Islet of Langerhans (tissue), 1 donor: ENCODE measurements around the gene TRANK1.
"Not testable (repeated sequence)": the region's sequence is repeated elsewhere in the genome, so short reads cannot be mapped to it uniquely, and the experiment has no call there.

ENCODE experiments used
- FAIRE-seq: peaks from one replicate; lab custom pipeline; 2011; peaks lifted over from hg19 to GRCh38; lab: Jason Lieb, UNC

TRANK1 gene

GRCh38 chr3:36944641-36945270 is at the start of gene TRANK1:
Gene TRANK1, minus strand, starts transcription at chr3:36945054. Its CDS starts 245 bp downstream, at chr3:36944809.
- FAIRE-seq, result no peak

GRCh38 chr3:36993326-36994283 is 48.8 kb upstream of the TRANK1 start, which contains the start of gene MLH1:
Gene MLH1, plus strand, starts transcription at chr3:36993518. Its CDS starts 30 bp downstream, at chr3:36993548.
- FAIRE-seq, result peak; percentile 99

GRCh38 chr3:36992806-36993325 is 48.0 kb upstream of the TRANK1 start, which contains the start of gene EPM2AIP1:
Gene EPM2AIP1, minus strand, starts transcription at chr3:36993131. Its CDS starts 54 bp downstream, at chr3:36993077.
- FAIRE-seq, result no peak

GRCh38 chr3:36991923-36992805 is 47.3 kb upstream of the TRANK1 start:
- FAIRE-seq, result no peak

- no peak for FAIRE-seq
These were observed 46.3 kb upstream of the TRANK1 start for GRCh38 chr3:36991147-36991546.

GRCh38 chr3:36989568-36989967 is 44.7 kb upstream of the TRANK1 start:
- FAIRE-seq, result no peak

GRCh38 chr3:36989005-36989404 is 44.2 kb upstream of the TRANK1 start:
- no peak for FAIRE-seq

DNA sequence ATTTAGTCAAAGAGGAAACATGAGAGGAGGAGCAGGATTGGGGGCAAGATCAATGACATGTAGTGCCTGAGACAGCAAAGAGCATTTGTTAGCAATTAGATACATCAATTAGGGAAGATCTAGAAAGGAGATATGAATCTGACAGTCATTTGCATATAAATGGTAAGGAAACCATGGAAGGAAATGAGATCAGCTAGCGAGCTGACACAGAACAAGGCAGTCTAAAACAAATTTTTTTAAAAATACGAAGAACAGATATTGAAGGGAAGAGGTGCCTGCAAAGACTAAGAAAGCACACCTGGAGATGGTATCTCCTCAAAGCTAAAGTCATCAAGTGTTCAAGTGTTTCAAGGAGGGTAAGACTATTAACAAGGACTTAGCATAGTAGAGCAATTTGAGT is 43.5 kb upstream of the TRANK1 start:
- FAIRE-seq, result no peak

DNA sequence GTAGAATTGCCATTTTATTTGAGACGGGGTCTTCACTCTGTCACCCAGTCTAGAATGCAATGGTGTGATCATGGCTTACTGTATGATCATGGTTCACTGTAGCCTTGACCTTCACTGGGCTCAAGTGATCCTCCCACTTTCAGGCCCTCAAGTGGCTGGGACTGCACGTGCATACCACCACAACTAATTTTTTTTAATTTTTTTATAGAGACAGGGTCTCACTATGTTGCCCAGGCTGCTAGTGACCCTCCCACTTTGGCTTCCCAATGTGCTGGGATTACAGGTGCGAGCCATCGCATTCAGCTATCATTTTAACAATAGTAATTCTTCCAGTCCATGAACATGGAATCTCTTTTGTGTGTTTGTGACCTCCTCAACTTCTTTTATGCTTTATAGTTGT is 36.2 kb upstream of the TRANK1 start:
- FAIRE-seq, result no peak

DNA sequence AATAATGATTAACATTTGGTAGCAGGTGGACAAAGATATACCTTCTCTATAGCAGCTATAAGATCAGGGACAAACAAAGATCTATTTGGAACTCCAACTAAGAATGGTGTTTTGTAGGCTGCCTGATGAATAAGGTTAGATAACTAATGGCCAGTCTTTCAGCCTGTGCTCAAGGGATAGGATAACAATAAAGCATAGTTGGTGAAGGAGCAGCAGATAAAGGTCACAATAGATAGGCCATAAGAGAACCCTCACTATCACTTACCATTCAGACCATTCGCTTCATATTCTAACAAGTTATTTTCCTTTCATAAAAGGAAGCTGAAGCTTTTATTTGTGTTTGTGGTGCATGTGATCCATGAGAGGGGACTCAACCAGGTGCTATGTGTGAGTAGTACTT is 28.3 kb upstream of the TRANK1 start:
- FAIRE-seq, result no peak

DNA sequence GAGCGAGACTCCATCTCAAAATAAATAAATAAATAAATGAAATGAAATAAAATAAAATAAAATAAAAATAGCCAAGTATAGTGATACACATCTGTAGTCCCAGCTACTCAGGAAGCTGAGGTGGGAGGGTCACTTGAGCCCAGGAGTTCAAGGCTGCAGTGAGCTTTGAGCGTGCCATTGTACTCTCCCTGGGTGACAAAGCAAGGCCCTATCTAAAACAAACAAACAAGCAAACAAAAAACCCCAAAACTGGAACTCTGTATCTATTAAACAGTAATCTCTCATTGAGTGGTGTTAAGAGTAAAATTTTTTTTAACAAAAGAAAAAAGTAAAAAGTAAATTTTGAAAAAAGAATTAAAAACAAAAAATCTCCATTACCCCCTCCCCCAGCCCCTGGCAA is 27.3 kb upstream of the TRANK1 start:
- no peak for FAIRE-seq

DNA sequence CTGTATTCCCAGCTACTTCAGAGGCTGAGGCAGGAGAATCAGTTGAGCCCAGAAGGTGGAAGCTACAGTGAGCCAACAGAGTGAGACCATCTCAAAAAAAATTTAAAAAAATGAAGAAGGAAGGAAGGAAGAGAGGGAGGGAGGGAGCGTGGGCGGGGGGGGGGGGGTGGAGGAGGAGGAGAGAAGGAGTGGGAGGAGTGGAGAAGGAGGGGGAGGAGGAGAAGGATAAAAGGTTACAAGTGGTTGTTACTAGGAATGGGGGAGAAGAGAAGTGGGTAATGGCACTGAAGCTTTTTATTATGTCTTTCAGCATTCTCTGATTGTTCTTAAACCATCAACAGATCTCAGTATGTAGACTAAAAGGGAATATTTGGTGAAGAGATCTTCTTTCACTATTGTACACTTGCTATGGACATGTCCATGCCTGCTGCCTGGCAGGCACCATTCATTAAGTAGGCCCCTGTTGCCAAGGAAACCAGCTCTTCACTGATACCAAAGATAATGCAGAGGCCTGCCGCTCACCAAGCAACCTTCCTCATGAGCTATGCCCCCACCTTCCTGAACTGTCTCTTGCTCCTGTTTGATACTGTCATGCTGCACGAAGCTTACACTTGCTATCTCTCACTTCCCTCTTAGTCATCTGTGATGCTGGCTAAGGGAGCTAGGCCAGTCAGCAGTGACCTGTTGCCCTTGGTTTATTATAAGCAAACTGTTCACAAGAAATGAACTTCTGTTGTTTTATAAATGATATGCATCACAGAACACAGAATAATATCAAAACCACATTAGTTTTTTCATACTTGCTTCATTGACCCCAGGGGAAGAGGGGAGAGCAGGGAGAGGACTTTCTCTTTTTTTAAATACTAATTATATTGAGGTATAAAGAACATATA is 24.9 kb upstream of the TRANK1 start:
- peak; percentile 96 for FAIRE-seq

DNA sequence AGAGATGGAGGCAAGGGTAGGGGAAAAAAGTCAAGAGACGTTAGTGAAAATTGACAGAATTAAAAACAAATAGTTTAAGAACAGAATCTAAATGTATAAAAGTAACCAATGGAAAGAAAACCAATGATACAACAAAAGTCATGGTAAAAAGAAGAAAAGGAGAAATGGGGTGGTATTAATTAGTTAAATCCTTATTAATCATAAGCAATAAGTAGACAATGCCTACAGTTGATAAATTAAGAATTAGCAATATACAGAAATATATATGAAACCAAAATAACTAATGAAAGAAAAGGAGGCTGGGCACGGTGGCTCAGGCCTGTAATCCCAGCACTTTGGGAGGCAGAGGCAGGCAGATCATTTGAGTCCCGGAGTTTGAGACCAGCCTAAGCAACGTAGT is 24.2 kb upstream of the TRANK1 start:
- no peak for FAIRE-seq

GRCh38 chr3:36965440-36965839 is 20.6 kb upstream of the TRANK1 start:
- no peak for FAIRE-seq

GRCh38 chr3:36964817-36965216 is 20.0 kb upstream of the TRANK1 start:
- no peak for FAIRE-seq

- no peak for FAIRE-seq
These were observed 19.5 kb upstream of the TRANK1 start for GRCh38 chr3:36964331-36964730.

DNA sequence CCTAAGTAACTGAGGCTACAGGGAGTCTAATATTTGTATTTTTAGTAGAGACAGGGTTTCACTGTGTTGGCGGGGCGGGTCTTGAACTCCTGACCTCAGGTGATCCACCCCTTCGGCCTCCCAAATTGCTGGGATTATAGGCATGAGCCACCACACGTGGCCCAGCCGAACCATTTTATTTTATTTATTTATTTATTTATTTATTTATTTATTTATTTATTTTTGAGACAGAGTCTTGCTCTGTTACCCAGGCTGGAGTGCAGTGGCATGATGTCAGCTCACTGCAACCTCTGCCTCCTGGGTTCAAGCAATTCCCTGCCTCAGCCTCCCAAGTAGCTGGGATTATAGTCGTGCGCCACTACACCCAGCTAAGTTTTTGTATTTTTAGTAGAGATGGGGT is 18.2 kb upstream of the TRANK1 start:
- not testable (repeated sequence) for FAIRE-seq

- FAIRE-seq, result no peak
These were observed 15.6 kb upstream of the TRANK1 start for GRCh38 chr3:36960502-36960901.

DNA sequence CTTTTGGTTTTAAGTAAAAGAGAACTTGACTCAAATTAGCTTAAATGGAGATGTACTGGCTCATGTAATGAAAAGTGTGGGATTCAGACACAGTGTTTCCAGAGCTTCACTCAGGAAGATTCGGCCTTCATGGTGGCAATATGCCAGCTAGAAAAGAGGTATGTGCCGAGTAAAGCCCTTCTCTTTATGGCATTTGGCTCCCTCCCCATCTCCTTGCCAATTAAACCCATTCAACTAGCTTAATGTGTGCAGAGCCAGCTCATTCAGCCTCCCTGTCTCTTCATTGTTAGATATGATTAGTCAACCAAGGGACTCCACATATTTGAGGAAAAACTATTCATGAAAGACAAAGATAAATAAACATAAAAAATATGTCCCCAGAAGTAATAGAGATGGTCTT is 15.0 kb upstream of the TRANK1 start:
- no peak for FAIRE-seq

DNA sequence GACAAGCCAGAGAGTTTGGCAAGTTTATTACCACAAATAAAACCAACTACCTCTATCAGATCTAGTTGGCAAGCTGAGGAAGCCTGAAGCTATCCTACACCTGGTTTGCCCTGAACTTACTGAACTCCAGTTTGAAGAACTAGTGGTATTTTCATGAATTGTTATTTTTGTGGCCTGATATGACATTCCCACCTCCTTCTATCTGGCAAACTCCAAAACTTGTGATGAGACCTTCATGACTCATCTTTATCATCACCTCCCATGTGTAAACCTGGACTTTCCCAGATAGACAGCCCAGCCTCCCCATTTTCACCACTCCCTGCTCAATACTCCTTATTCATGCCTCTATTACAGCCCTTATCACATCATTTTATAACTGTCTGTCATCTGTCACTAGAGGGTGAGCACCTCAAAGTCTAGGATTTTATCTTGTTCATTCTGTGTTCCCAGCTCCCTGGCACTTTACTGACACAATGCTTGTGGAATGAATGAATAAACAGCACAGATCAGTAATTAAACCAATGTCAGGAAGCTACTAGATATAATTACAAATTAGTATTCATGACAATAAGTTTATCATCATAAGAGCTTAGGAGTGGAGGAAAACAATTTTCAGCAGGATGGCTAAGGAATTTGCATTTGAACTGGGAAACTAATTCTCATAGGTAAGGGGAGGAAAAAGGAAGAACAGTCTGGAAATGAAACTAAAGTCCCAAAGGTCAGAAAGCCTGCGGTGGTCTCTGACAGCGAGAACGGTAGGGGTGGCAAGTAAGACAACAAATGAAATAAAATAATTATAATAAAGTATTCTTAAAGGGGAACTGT is 13.2 kb upstream of the TRANK1 start:
- no peak for FAIRE-seq
